ENCODE data around the gene ATRAID. TPM values are rescaled to one million over a fixed set of nuclear protein-coding genes. Genes with fewer than 3 reads are reported as not detected.
A peak's percentile ranks its signal among the peaks of the same experiment; 100 is the strongest.

ATRAID gene
- total and polyA plus RNA-seq, 2 experiments from 2014 or later: 129 to 154 TPM

DNA sequence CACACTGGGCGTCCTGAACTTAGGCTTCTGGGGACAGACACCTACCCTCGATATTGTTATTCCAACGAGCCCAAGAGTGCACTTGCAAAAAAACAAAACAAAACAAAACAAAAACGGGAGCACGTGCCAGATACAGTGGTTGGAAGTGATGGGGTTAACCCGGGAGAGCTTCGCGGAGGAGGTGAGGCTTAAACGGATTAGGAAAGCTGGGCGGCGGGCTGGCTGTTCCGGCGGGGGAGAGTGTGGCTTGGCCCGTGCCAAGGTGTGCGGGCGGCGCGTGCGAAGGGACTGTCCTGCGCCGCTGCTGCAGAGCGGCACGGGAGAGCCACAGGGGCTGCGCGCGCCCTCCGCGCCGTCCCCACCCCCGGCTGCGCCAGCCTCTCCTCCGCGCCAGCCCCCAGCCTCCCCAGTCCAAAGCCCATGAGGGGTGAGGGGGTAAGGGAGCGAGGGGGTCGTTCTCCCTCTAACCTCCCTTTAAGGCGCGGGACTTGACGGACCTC, 52.5 kb downstream of the ATRAID start (continued):
- no peak for TF ChIP-seq ZNF114 (CRISPR knock-in tag; IDR thresholded peaks at IDR 0.05)

DNA sequence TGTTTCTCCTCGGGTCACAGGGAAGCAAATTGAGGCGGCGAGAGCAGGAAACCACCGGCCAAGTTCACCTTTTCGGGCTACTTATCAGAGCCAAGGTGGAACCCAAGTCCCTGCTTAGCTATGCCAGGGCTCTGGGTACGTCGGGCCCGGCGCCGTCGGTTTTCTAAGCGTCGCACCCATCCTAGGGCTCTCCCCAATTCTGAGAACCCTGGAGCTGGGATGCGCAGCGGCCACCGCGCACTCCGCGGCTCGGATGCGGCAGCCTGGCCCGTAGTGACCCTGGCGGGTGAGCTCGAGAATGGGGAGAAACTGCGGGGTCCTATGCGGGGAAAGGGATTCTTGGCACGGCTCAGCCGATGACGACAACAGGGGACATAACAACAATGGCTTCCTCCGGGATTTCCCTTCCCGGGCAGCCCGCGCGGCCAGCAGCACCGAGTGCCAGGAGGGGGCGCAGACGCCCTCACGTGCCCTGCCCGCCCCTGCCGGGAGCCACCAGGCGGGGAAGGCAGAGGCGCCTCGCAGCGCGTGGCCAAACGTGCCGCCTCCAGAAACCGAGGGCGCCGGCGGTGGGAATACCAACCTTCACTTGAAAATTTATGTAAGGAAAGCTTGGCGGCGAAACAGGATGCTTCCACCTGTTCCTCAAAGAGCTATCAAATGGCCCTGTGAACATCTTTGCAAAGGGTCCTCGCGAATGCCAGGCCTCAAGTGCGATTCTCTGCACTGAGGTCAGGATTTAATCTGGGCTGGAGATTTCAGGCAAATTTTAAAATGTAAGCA, 53.1 kb downstream of the ATRAID start:
- Histone ChIP-seq H2AFZ (peak overlapping the region; percentile 99), H3K79me2 (replicated peaks; ENCODE audit: insufficient read depth) (no peaks in the 10 kb centered on the region), H3K36me3 (ENCODE audit: insufficient read depth) (no peaks in the 10 kb centered on the region), H3K4me1 (ENCODE audit: insufficient read depth) (peaks cover 17% of the 10 kb centered on the region), H3K9me2 (ENCODE audit: insufficient read depth) (no peaks in the 10 kb centered on the region), H4K20me1 (replicated peaks; ENCODE audit: insufficient read depth) (no peaks in the 10 kb centered on the region), H3K4me2 (peak overlapping the region; percentile 98), H3K27me3 (ENCODE audit: insufficient read depth) (peaks cover 79% of the 10 kb centered on the region), H3K4me3 (peak overlapping the region; percentile 82), H3F3A (replicated peaks; ENCODE audit: low read depth) (0 out of 2 replicates have a peak, but pooled peaks cover 9% of the 10 kb centered on the region), H3K27ac (ENCODE audit: low read depth) (no peak overlapping the region)
- ATAC-seq (peak; percentile 60), DNase-seq (ENCODE audit: low spot score) (peak; percentile 94)
- no peaks in the 10 kb centered on the region; the same call in 2 of the 3 replicates for H3K36me3 Mint-ChIP-seq (ENCODE audit: low read depth)
- peaks cover 41% of the 10 kb centered on the region for H3K27me3 Mint-ChIP-seq (ENCODE audit: insufficient read depth, low read depth, poor library complexity)
- no peak overlapping the region for H3K27ac Mint-ChIP-seq
- peaks cover 23% of the 10 kb centered on the region for H3K4me1 Mint-ChIP-seq
- H3K9me3 Mint-ChIP-seq: no peaks in the 10 kb centered on the region
- peak overlapping the region; percentile 79 for H3K4me3 Mint-ChIP-seq
- TF ChIP-seq EZH2phosphoT487 (IDR thresholded peaks at IDR 0.05; ENCODE audit: unreplicated experiment) (no peak), EZH2 (IDR thresholded peaks at IDR 0.05; ENCODE audit: low read depth, unreplicated experiment) (peak; percentile 75), STAT1 (IDR thresholded peaks at IDR 0.05; ENCODE audit: unreplicated experiment) (no peak), ZNF114 (CRISPR knock-in tag; IDR thresholded peaks at IDR 0.05) (no peak), NANOG (IDR thresholded peaks at IDR 0.05; ENCODE audit: borderline replicate concordance) (no peak), CREB1 (CRISPR knock-in tag; IDR thresholded peaks at IDR 0.05; ENCODE audit: low read depth) (peak; percentile 55), JUNB (IDR thresholded peaks at IDR 0.05; ENCODE audit: unreplicated experiment) (no peak)
- TF ChIP-seq, protein P1, sequence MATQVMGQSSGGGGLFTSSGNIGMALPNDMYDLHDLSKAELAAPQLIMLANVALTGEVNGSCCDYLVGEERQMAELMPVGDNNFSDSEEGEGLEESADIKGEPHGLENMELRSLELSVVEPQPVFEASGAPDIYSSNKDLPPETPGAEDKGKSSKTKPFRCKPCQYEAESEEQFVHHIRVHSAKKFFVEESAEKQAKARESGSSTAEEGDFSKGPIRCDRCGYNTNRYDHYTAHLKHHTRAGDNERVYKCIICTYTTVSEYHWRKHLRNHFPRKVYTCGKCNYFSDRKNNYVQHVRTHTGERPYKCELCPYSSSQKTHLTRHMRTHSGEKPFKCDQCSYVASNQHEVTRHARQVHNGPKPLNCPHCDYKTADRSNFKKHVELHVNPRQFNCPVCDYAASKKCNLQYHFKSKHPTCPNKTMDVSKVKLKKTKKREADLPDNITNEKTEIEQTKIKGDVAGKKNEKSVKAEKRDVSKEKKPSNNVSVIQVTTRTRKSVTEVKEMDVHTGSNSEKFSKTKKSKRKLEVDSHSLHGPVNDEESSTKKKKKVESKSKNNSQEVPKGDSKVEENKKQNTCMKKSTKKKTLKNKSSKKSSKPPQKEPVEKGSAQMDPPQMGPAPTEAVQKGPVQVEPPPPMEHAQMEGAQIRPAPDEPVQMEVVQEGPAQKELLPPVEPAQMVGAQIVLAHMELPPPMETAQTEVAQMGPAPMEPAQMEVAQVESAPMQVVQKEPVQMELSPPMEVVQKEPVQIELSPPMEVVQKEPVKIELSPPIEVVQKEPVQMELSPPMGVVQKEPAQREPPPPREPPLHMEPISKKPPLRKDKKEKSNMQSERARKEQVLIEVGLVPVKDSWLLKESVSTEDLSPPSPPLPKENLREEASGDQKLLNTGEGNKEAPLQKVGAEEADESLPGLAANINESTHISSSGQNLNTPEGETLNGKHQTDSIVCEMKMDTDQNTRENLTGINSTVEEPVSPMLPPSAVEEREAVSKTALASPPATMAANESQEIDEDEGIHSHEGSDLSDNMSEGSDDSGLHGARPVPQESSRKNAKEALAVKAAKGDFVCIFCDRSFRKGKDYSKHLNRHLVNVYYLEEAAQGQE (IDR thresholded peaks at IDR 0.05; ENCODE audit: unreplicated experiment): no peak
- TF ChIP-seq, protein P2, sequence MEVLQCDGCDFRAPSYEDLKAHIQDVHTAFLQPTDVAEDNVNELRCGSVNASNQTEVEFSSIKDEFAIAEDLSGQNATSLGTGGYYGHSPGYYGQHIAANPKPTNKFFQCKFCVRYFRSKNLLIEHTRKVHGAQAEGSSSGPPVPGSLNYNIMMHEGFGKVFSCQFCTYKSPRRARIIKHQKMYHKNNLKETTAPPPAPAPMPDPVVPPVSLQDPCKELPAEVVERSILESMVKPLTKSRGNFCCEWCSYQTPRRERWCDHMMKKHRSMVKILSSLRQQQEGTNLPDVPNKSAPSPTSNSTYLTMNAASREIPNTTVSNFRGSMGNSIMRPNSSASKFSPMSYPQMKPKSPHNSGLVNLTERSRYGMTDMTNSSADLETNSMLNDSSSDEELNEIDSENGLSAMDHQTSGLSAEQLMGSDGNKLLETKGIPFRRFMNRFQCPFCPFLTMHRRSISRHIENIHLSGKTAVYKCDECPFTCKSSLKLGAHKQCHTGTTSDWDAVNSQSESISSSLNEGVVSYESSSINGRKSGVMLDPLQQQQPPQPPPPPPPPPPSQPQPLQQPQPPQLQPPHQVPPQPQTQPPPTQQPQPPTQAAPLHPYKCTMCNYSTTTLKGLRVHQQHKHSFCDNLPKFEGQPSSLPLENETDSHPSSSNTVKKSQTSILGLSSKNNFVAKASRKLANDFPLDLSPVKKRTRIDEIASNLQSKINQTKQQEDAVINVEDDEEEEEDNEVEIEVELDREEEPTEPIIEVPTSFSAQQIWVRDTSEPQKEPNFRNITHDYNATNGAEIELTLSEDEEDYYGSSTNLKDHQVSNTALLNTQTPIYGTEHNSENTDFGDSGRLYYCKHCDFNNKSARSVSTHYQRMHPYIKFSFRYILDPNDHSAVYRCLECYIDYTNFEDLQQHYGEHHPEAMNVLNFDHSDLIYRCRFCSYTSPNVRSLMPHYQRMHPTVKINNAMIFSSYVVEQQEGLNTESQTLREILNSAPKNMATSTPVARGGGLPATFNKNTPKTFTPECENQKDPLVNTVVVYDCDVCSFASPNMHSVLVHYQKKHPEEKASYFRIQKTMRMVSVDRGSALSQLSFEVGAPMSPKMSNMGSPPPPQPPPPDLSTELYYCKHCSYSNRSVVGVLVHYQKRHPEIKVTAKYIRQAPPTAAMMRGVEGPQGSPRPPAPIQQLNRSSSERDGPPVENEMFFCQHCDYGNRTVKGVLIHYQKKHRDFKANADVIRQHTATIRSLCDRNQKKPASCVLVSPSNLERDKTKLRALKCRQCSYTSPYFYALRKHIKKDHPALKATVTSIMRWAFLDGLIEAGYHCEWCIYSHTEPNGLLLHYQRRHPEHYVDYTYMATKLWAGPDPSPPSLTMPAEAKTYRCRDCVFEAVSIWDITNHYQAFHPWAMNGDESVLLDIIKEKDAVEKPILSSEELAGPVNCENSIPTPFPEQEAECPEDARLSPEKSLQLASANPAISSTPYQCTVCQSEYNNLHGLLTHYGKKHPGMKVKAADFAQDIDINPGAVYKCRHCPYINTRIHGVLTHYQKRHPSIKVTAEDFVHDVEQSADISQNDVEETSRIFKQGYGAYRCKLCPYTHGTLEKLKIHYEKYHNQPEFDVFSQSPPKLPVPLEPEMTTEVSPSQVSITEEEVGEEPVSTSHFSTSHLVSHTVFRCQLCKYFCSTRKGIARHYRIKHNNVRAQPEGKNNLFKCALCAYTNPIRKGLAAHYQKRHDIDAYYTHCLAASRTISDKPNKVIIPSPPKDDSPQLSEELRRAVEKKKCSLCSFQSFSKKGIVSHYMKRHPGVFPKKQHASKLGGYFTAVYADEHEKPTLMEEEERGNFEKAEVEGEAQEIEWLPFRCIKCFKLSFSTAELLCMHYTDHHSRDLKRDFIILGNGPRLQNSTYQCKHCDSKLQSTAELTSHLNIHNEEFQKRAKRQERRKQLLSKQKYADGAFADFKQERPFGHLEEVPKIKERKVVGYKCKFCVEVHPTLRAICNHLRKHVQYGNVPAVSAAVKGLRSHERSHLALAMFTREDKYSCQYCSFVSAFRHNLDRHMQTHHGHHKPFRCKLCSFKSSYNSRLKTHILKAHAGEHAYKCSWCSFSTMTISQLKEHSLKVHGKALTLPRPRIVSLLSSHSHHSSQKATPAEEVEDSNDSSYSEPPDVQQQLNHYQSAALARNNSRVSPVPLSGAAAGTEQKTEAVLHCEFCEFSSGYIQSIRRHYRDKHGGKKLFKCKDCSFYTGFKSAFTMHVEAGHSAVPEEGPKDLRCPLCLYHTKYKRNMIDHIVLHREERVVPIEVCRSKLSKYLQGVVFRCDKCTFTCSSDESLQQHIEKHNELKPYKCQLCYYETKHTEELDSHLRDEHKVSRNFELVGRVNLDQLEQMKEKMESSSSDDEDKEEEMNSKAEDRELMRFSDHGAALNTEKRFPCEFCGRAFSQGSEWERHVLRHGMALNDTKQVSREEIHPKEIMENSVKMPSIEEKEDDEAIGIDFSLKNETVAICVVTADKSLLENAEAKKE (CRISPR knock-in tag; IDR thresholded peaks at IDR 0.05): no peak
- TF ChIP-seq, protein P3, sequence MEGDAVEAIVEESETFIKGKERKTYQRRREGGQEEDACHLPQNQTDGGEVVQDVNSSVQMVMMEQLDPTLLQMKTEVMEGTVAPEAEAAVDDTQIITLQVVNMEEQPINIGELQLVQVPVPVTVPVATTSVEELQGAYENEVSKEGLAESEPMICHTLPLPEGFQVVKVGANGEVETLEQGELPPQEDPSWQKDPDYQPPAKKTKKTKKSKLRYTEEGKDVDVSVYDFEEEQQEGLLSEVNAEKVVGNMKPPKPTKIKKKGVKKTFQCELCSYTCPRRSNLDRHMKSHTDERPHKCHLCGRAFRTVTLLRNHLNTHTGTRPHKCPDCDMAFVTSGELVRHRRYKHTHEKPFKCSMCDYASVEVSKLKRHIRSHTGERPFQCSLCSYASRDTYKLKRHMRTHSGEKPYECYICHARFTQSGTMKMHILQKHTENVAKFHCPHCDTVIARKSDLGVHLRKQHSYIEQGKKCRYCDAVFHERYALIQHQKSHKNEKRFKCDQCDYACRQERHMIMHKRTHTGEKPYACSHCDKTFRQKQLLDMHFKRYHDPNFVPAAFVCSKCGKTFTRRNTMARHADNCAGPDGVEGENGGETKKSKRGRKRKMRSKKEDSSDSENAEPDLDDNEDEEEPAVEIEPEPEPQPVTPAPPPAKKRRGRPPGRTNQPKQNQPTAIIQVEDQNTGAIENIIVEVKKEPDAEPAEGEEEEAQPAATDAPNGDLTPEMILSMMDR (conservative IDR thresholded peaks at IDR 0.05; ENCODE audit: low read depth in 2 of 2): peak; percentile 69 to 83
- TF ChIP-seq, protein P4, sequence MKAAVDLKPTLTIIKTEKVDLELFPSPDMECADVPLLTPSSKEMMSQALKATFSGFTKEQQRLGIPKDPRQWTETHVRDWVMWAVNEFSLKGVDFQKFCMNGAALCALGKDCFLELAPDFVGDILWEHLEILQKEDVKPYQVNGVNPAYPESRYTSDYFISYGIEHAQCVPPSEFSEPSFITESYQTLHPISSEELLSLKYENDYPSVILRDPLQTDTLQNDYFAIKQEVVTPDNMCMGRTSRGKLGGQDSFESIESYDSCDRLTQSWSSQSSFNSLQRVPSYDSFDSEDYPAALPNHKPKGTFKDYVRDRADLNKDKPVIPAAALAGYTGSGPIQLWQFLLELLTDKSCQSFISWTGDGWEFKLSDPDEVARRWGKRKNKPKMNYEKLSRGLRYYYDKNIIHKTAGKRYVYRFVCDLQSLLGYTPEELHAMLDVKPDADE (IDR thresholded peaks at IDR 0.05): no peak

All from GM23338 (cell line).